GM19035 (cell line): ENCODE data around the gene CUL9.
A peak's percentile ranks its signal among the peaks of the same experiment; 100 is the strongest.

Source experiments
- ATAC-seq: cut with Tn5 transposase; IDR thresholded peaks from one replicate; pipeline ENCODE4 v1.9.1; 2021; ENCODE audit not compliant: unreplicated experiment

Gene CUL9

GRCh38 chr6:43172104-43173007 is 9.6 kb upstream of the CUL9 start:
- no peak for ATAC-seq

DNA sequence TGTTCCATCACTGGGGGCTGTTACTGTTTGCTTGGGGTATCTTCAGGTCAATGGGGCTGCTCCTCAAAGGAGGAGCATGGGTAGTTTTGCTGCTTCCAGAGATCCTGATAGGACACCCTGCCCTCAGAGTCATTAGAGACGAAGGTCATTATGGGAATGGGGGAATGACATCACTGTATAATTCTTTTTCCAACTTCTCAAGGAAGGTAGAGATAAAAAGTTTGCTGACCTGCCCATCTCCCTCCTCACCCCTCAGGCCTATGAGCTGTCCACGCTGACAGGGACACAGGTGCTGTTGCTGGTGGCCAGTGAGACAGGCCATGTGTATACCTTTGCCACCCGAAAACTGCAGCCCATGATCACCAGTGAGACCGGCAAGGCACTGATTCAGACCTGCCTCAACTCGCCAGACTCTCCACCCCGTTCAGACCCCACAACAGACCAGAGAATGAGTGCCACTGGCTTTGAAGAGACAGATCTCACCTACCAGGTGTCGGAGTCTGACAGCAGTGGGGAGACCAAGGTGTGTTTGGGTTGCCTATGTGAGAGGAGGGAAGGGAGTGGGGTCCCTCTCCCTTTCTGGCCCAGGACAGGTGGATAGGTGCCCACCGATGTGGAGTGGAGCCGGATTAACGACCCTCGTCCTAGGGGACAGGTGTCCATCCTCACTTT is 8.3 kb upstream of the CUL9 start:
- no peak for ATAC-seq

DNA sequence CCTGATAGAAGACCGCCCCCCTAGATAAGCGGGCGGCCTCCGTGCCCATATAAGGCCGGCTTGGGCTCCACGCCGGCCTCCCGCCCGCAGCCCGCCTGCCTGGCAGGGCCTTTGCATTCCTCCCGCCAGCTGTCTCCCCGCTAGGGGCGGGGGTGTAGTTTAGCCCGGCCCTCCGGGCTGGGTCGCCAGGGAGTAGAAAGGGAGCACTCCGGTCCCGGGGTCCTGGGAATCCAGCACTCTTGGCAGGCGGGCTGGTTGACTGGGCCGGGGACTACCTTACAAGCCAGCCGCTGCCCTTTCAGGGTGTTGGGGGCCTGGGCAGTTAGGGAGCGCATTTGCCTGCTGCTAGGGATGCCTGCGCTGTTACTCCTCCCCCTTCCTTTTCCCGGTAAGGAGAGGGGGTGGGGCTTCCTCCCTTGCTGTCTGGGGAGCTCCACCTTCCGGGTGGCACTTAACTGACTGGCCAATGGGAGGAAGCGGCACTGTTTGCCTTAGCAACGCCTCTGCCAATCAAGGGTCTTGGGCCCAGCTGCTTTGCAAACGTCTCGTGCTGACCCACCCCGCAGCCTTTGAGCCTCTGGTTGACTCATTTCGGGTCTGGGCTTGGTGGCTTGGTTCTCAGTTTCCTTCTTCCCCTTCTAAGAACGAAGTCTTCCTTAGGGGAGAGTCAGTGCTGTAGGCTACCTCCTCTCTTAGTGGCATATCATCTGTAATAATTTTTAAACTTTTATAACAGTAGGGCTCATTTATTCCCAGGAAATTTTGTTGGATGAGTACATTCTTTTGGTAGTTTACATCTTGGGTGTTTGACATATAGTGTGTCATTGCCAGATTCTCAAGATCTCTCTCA is 7.5 kb upstream of the CUL9 start:
- peak; percentile 69 for ATAC-seq

DNA sequence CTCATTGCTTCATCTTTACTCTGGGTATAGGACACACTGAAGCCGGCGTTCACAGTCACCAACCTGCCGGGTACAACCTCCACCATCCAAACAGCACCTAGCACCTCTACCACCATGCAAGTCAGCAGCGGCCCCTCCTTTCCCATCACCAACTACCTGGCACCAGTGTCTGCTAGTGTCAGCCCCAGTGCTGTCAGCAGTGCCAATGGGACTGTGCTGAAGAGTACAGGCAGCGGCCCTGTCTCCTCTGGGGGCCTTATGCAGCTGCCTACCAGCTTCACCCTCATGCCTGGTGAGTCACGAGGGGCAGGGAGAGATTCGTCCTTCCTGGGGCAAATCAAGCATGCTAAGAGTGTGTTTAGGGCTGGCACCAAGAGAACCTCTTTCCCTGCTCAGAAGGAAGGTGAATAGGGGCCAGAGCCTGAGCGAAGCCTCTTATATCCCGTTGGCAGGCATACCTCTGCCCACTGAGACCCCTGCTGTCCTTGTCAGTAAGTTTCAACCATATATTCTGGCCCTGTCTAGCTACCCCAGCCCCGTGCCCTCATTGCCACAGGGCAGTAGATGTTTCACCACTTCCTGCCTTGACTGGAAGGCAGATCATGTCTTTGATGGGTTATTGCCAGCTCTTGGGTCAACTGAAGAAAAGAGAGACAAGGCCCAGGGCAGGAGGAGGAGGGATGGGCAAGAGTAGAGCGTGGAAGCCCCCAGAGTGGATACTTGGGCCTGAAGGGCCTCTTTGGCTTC is 6.1 kb upstream of the CUL9 start:
- ATAC-seq: no peak

- ATAC-seq: no peak
These were observed 5.6 kb upstream of the CUL9 start for GRCh38 chr6:43176423-43176786.

DNA sequence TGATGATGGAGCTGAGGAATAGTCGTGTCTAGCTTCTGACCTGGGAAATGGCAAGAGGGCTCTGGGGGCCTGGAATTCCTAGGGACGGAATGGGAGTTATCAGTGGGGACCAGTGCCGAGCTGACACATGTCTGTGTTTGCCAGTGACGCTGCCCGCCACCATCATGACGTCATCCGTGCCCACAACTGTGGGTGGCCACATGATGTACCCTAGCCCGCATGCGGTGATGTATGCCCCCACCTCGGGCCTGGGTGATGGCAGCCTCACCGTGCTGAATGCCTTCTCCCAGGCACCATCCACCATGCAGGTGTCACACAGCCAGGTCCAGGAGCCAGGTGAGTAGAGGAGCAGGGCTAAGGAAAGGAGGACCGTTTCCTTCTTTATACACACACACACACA is 3.8 kb upstream of the CUL9 start:
- ATAC-seq: no peak

DNA sequence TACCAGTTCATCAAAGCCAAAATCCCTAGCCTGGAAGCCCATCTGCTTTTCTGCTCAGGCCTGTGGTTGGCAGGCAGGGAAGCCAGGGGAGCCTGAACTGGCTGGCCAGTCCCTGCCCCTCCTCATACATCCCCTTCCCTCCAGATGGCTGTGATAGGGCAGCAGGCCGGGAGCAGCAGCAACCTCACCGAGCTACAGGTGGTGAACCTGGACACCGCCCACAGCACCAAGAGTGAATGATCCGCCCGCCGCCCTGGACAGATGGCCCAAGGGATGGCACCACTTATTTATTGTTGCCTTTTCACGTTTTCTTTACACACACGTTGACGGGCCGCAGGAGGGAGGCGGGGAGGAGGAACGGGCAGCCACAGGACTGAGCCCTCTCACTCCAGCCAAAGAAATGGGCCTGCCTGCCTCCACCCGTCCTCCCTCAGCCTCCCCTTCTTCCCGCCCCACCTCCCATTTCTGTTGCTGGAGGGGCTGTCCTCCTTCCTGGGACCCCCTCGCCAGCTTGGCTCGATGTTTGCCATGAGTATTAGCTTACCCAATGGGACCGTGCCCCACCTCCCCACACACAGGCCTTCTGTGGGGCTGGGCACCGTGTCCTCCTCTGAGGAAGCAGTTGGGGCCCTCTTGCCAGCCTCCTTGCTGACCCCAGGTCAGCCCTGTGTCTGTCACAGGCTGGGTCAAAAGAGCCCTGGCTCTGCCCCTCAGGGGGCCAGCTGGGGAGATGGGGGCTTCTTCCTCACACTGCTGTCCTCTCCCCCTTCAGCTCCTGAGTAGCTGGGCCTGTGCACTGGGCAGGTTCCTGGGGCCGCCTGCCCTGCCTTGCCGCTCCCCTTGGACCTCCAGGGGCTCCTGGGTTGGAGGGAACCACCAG is 2.8 kb upstream of the CUL9 start:
- no peak for ATAC-seq

- ATAC-seq: no peak
These were observed 1.9 kb upstream of the CUL9 start for GRCh38 chr6:43180058-43180457.

GRCh38 chr6:43180985-43181384 is 1.0 kb upstream of the CUL9 start:
- ATAC-seq: no peak

GRCh38 chr6:43181621-43181941 is 415 bp upstream of the CUL9 start:
- no peak for ATAC-seq

DNA sequence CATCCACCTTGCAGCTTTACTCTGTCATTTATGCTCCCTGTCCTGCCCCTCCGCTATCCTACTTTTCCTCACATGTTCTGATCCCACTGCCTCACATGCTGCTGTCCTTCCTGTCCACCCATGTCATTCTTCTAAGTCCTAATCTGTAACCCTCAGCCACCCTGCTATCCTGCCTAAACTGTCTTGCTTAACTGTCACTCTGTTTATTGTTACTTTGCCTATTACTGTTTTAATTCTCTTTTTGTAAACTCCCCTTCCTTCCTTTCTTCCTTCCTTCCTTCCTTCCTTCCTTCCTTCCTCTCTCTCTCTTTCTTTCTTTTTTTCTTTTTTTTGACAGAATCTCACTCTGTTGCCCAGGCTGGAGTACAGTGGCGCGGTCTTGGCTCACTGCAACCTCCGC is 1.4 kb downstream of the CUL9 start:
- ATAC-seq: no peak

DNA sequence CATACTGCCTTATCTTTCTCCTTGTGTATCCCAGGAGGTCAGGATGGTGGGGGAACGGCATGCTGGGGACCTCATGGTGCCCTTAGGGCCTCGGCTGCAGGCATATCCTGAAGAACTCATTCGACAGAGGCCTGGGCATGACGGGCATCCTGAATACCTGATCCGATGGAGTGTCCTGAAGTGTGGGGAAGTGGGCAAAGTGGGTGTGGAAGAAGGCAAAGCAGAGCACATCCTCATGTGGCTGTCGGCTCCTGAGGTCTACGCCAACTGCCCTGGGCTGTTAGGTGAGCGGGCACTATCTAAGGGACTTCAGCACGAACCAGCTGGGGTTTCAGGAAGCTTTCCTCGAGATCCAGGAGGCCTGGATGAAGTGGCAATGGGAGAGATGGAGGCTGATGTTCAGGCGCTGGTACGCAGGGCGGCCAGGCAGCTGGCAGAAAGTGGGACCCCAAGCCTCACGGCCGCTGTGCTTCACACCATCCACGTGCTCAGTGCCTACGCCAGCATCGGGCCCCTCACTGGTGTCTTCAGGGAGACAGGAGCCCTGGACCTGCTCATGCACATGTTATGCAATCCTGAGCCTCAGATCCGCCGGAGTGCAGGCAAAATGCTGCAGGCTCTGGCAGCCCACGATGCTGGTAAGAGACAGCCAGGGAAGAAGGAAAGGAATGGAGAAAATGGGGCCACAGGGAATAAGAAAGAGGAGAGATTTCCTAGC is 2.4 kb downstream of the CUL9 start:
- no peak for ATAC-seq

GRCh38 chr6:43185391-43185985 is 3.5 kb downstream of the CUL9 start:
- ATAC-seq: no peak

DNA sequence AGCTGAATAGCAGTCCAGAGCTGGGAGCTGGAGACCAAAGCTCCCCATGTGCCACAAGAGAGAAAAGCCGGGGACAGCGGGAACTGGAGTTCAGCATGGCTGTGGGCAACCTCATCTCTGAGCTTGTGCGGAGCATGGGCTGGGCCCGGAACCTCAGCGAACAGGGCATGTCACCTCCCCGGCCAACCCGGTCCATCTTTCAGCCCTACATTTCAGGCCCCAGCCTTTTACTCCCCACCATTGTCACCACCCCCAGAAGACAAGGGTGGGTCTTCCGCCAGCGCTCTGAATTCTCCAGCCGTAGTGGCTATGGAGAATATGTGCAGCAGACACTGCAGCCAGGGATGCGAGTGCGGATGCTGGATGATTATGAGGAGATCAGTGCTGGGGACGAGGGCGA is 4.0 kb downstream of the CUL9 start:
- ATAC-seq: no peak

- no peak for ATAC-seq
These were observed 4.7 kb downstream of the CUL9 start for GRCh38 chr6:43186706-43187105.

GRCh38 chr6:43187821-43188220 is 5.8 kb downstream of the CUL9 start:
- no peak for ATAC-seq

GRCh38 chr6:43188426-43188825 is 6.4 kb downstream of the CUL9 start:
- no peak for ATAC-seq

GRCh38 chr6:43189776-43190304 is 7.8 kb downstream of the CUL9 start:
- no peak for ATAC-seq

DNA sequence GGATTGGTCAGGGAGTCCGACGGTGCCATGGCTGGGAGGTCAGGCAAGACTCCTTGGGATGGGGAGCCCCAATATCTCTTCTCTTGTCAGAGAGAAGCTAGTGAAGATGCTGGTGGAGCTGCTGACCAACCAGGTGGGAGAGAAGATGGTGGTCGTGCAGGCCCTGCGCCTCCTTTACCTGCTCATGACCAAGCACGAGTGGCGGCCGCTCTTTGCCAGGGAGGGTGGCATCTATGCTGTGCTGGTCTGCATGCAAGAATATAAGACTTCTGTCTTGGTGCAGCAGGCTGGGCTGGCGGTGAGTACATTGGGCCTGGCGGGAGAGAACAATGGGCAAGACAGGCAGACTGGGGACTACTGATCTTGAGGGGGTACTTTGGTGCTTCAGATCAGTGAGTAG is 10.9 kb downstream of the CUL9 start:
- ATAC-seq: no peak
